Heart left ventricle (tissue), 16 donors: ENCODE results near the gene GALT. TPM values are rescaled to one million over a fixed set of nuclear protein-coding genes. Genes with fewer than 3 reads are reported as not detected.

Experiments used
- ATAC-seq, 4 donors: fragments of 200-7000 bp; cut with Tn5 transposase; one replicate each; pipeline ENCODE4 v1.9.1; 2020 to 2022; ENCODE audit warnings: moderate library complexity in 4 of 4, mild to moderate bottlenecking in 3 of 4, moderate number of reproducible peaks in 1 of 4
- DNase-seq, 5 donors: peaks; one replicate each; pipeline ENCODE4 v3.0.0-alpha.2; 2020
- H3K27ac ChIP-seq, 12 donors: fragments of 200-600 bp; sonication (generic) in 4 of 12; one replicate each; pipeline versions ENCODE4 v1.5.0 to v1.8.0; 2016 to 2022; ENCODE audit warnings: mild to moderate bottlenecking in 2 of 12
- H3K27me3 ChIP-seq, 9 donors: fragments of 200-600 bp; sonication (generic) in 2 of 9; one replicate each; pipeline versions ENCODE4 v1.5.1 to v1.8.0; 2016 to 2022; ENCODE audit warnings: mild to moderate bottlenecking in 3 of 9
- H3K36me3 ChIP-seq, 9 donors: fragments of 200-600 bp; sonication (generic) in 2 of 9; one replicate each; pipeline versions ENCODE4 v1.5.0 to v1.8.0; 2018 to 2022; ENCODE audit warnings: mild to moderate bottlenecking in 2 of 9
- H3K4me1 ChIP-seq, 12 donors: fragments of 200-600 bp; sonication (generic) in 4 of 12; one replicate each; pipeline versions ENCODE4 v1.5.0 to v1.8.0; 2016 to 2022; ENCODE audit warnings: mild to moderate bottlenecking in 3 of 12
- H3K4me3 ChIP-seq, 12 donors: fragments of 200-600 bp; sonication (generic) in 4 of 12; one replicate each; pipeline versions ENCODE4 v1.5.0 to v1.8.0; 2017 to 2022; ENCODE audit warnings: mild to moderate bottlenecking in 9 of 12, moderate library complexity in 4 of 12
- H3K9me3 ChIP-seq, 12 donors: fragments of 200-600 bp; sonication (generic) in 4 of 12; one replicate each; pipeline versions ENCODE4 v1.5.0 to v1.8.0; 2016 to 2022; ENCODE audit warnings: mild to moderate bottlenecking in 1 of 12
- CTCF ChIP-seq, 12 donors: fragments of 200-600 bp; sonication (generic) in 4 of 12; IDR thresholded peaks; one replicate each; pipeline versions ENCODE4 v1.5.0 to v1.8.0; 2018 to 2022; ENCODE audit warnings: antibody characterized with exemption in 12 of 12, mild to moderate bottlenecking in 5 of 12
- POLR2A ChIP-seq, 2 donors: fragments of 450-650 bp; IDR thresholded peaks; one replicate each; pipeline ENCODE4 v1.6.1; 2017; ENCODE audit warnings: antibody characterized with exemption in 2 of 2, mild to moderate bottlenecking in 2 of 2, moderate library complexity in 2 of 2
- WGBS, 4 donors: extraction: QIAGEN DNeasy Blood & Tissue Kit in 2 of 4; methylation state at CpG; one replicate each; pipeline versions ENCODE4 v1.1.5 to v1.1.7; 2013 to 2018; 5-methylcytosine and 5-hydroxymethylcytosine counted together
- intact Hi-C, 10 donors: fragments of 100-400 bp; cut with DNase I; formaldehyde crosslinking; loops; one replicate each; pipeline versions ENCODE4 v1.11.1 to v1.14.2; 2022
- polyA plus RNA-seq, 2 donors: library from polyadenylated mRNA; stranded (reverse); fragments of 200-250 nt; gene quantifications; one replicate each; pipeline ENCODE4 v1.2.3, GENCODE V29; 2013
- total RNA-seq, 9 donors: library from RNA; depleted of rRNA in 2 of 9; stranded (reverse); fragments of >200 nt in 2 of 9; fragmentation: NEBNext Ultra II Directional in 3 of 9; extraction: Animal tissue kit (Norgen Biotek cat#: 25700) in 3 of 9; gene quantifications; one replicate each; pipeline versions ENCODE4 v1.1.0 to v1.2.4, GENCODE V29; 2016 to 2023
- donor health status: ischemic (EF 13 %, LVEDD 7.1; RV severe dilation, severe dysfunction).
- donor health status: healthy with polysubstance abuse.
- donor health status: DM: no; HTN: yes; CAD: no.
- donor health status: DM: no; HTN: no; CAD: no.
- donor health status: ischemic (EF 25% LVEDD 6.9; RV normal size, moderate dysfunction).
- donor health status: ischemic (EF 25% LVEDD 5.7; RV mildly dilated, moderate dysfunction).
- donor health status: healthy.
- donor health status: DM: yes; HTN: yes; CAD: no.
- donor health status: ischemic (EF 35%, LVEDD 5.7; RV mildly dilated, moderate dysfunction).
- donor health status: nonischemic (EF 11% LVEDD 7.7; RV severe dilation, severe dysfunction).
- donor health status: DM: yes; HTN: yes; CAD: no.
- donor health status: PGD.
- donor health status: ischemic (EF 29% LVEDD 5.4; RV normal size, mild dysfunction).
- donor health status: nonischemic (EF 23%, LVEDD 6.1; RV moderate dilation, normal function).

Gene GALT
- total and polyA plus RNA-seq, 11 donors = 16.8 to 67.9 (median 41.2) TPM

- no peak for DNase-seq
- Histone ChIP-seq H3K4me3 (no peak overlapping the region), H3K27me3 (peaks cover 39 to 87% (median 77%) of the 10 kb centered on the region in 9 donors), H3K4me1 (peaks cover 0 to 34% (median 17%) of the 10 kb centered on the region in 12 donors), H3K27ac (no peak overlapping the region), H3K9me3 (no peaks in the 10 kb centered on the region), H3K36me3 (no peaks in the 10 kb centered on the region)
- WGBS, 4 donors = 64 to 81% (median 75%) methylated on average over 3 of the region's 3 CpGs
- TF ChIP-seq POLR2A (IDR thresholded peaks at IDR 0.05) (no peak), CTCF (IDR thresholded peaks at IDR 0.05) (no peak)
- no peak for ATAC-seq
- intact Hi-C loops = no loop called here
These were observed 21.3 kb upstream of the GALT start for GRCh38 chr9:34625186-34625486.

DNA sequence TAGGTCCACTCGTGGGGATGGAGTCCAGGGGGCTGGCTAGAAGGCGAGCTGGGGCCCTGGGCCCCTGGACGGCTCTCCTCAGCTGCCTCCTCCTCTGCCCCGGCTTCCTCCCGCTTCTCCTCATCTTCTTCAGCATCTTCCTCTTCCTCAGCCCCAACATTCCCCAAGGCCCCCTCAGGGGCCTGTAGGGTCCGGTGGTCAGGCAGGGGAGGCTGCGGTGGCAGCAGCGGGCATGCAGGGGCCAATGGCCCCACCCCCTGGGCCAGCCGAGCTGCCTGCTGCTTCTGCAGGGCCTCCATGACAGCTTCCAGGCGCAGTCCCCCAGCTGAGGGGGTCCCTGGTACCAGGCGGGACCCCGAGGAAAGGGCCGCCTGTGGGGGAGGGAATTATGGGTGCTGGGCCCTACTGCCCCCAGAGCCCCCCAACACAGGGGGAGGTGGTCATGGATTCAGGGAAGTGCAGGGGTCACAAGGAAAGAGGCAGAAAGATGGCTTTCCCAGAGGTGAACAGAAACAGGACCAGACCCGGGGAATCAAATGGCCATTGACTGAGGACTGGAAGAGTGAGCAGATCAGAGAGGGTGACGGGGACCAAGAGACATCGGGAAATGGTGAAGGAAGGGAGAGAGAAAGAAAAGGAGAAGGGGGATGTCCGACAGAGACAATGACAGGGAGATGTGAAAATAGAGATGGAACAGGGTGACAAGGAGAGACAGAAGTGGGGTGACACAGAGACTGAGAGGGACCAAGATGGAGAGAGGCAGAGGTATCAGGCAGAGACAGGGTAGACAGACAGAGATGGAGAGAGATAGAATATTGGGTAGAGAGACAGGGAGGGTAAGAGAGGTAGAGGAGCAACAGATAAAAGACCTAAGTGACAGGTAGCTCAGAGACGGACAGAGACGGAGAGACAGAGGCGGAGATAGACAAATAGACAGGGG lies 18.5 kb upstream of the GALT start:
- Histone ChIP-seq H3K27me3 (peaks cover 35 to 79% (median 66%) of the 10 kb centered on the region in 9 donors), H3K27ac (no peak overlapping the region), H3K4me3 (peak overlapping the region in 8 of 12 donors; percentile 11 to 57 (median 48)), H3K4me1 (peaks cover 0 to 29% (median 13%) of the 10 kb centered on the region in 12 donors), H3K36me3 (no peaks in the 10 kb centered on the region), H3K9me3 (no peaks in the 10 kb centered on the region)
- DNase-seq (no peak), ATAC-seq (no peak)
- TF ChIP-seq POLR2A (IDR thresholded peaks at IDR 0.05) (no peak), CTCF (IDR thresholded peaks at IDR 0.05) (no peak)
- intact Hi-C loops = no loop called here
- WGBS, 4 donors = 36 to 46% (median 40%) methylated on average over 17 to 20 of the region's 20 CpGs

DNA sequence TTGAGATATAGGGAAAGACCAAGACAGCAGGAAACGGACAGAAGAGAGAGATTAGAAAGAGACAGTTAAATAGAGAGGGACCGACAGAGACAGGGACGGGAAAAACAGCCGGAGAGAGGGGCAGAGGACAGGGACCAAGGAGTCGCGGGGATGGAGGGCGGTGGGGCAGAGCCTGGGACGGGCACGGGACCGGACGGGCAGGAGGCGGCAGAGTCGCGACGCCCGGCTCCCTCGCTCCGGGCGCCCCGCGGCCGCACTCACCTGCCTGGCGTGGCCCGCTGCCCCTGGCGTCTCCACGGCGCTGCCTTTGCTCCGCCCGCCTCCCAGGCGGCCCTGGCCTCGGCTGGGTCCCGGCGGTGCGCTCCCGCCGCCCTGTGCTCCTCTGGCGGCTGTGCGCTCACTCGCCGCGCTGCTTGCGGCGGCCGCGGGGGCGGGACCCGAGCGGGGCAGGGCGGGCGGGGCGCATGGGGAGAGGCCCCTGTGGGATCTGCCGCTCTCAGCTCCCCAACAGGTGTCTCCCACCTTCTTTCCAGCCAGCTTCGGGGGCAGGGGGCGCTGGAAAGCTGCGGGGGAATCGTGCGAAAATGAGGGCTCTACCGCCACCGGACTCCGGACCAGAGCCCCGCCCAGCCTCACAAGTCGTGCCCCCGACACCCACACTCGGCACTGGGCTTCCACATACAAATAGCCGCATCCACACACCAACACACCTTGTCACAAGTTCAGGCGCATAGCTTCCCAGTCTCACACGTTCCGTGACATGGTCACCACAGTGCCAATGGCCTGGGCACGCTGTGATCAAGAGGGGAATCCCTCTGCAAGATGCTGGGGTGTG lies 17.6 kb upstream of the GALT start, which contains the start of gene ARID3C:
TSS of gene ARID3C (minus strand) at position 411 of the 835 bp plus-strand sequence. CDS start 1,052 bp downstream, outside the sequence.
- Histone ChIP-seq H3K9me3 (no peaks in the 10 kb centered on the region), H3K4me1 (peaks cover 0 to 22% (median 12%) of the 10 kb centered on the region in 12 donors), H3K27me3 (peaks cover 32 to 70% (median 57%) of the 10 kb centered on the region in 9 donors), H3K27ac (no peak within 1 kb of the TSS), H3K4me3 (peak within 1 kb of the TSS; percentile 11 to 57 (median 44)), H3K36me3 (no peaks in the 10 kb centered on the region)
- ATAC-seq (peak in 3 of 4 donors; percentile 54 to 82 (median 70)), DNase-seq (no peak)
- TF ChIP-seq CTCF (IDR thresholded peaks at IDR 0.05) = no peak
- no peak for TF ChIP-seq POLR2A (IDR thresholded peaks at IDR 0.05)
- intact Hi-C loops = no loop called here
- WGBS, 4 donors = 1 to 4% (median 2%) methylated on average over 20 to 69 of the region's 69 CpGs

DNA sequence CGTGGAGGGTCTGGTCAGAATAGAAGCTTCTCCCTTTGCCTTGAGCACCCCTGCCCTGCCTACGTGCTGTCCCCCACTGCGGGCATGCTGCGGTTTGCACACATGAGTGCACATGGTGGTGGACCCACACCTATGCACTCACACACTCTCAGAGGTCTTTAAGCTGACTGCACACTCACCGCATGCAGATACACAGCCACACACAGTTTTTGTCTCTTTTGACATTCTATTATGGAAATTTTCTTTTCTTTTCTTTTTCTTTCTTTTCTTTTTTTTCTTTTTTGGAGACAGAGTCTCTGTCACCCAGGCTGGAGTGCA lies 17.0 kb upstream of the GALT start:
- Histone ChIP-seq H3K4me1 (peaks cover 0 to 20% (median 8%) of the 10 kb centered on the region in 12 donors), H3K4me3 (peak overlapping the region in 7 of 12 donors; percentile 11 to 55 (median 46)), H3K27me3 (peaks cover 31 to 64% (median 51%) of the 10 kb centered on the region in 9 donors), H3K9me3 (no peaks in the 10 kb centered on the region), H3K36me3 (no peaks in the 10 kb centered on the region), H3K27ac (no peak overlapping the region)
- intact Hi-C loops = no loop called here
- DNase-seq (no peak), ATAC-seq (no peak)
- TF ChIP-seq POLR2A (IDR thresholded peaks at IDR 0.05) (no peak), CTCF (IDR thresholded peaks at IDR 0.05) (no peak)
- WGBS, 4 donors = 21 to 48% (median 30%) methylated on average over 5 of the region's 5 CpGs
